ENCODE results near the gene CEL. TPM values are rescaled to one million over a fixed set of nuclear protein-coding genes. Genes with fewer than 3 reads are reported as not detected.
A peak's percentile ranks its signal among the peaks of the same experiment; 100 is the strongest.

CEL gene
- total RNA-seq, 1 experiment from 2014 or later, result 1.0 TPM

DNA sequence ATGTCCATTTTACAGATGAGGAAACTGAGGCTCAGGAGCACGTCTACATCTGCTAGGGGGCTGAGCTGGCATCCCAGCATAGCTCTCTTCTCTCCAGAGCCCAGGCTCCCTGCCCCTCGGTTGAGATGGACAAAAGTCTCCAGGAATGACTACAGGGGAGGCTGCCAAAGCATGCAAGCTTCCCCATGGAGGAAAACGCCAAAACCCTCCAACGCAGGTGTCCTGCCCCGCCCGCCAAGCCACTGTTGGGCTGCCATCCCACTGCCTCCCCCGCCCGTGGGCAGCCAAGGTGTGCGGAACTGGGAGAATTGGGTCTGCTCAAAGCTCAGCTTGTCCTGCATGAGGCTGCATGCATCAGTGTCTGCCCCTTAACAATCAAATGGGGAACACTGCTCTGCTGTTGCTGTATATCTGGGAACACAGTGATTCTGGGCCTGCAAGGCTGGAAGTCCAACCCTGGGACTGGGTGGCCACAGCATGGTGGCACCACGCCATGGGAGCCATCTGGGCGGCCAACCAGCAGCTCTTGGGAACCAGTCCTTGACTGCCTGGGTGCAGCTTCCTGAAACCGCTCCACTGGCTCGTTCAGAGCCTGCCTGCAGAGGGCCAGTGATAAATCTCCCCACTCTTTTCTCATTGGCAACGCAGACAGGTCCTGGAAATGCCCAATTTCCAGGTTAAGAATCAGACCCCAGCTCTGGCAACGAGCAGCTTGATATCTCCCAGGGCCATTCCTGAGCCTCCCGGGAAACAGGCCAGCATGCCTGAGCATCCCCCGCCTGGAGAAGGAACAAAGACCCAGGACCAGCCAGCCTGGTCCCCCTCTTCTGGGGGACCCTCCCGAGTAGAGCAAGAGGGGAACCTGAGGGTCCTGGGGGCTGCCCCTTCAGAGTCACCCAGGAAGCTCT lies 55.7 kb downstream of the CEL start:
- peak; percentile 66 for DNase-seq (ENCODE audit: low spot score)

- DNase-seq (ENCODE audit: low spot score), result no peak
These were observed 56.4 kb downstream of the CEL start for GRCh38 chr9:133118179-133118520.

GRCh38 chr9:133118568-133118967 lies 56.8 kb downstream of the CEL start:
- DNase-seq (ENCODE audit: low spot score), result no peak

GRCh38 chr9:133119103-133119845 lies 57.5 kb downstream of the CEL start:
- no peak for DNase-seq (ENCODE audit: low spot score)

- no peak for DNase-seq (ENCODE audit: low spot score)
These were observed 58.2 kb downstream of the CEL start for GRCh38 chr9:133119846-133120500.

- DNase-seq (ENCODE audit: low spot score), result no peak
These were observed 58.9 kb downstream of the CEL start for GRCh38 chr9:133120501-133121197.

Other genes with a start within 250 kb of the CEL start
- gene AK8, start 183.7 kb upstream of the CEL start, total RNA-seq (2014; rRNA removed; shearing (Covaris generic)), result 0.43 and 0.90 TPM in 2 replicates
- 5.1 and 9.6 TPM in 2 replicates for gene SPACA9, start 183.1 kb upstream of the CEL start, total RNA-seq (2014; rRNA removed; shearing (Covaris generic))
- 25.3 and 28.2 TPM in 2 replicates for gene TSC1, start 117.4 kb upstream of the CEL start, total RNA-seq (2014; rRNA removed; shearing (Covaris generic))
- 0.19 and 0.47 TPM in 2 replicates for gene GFI1B, start 83.3 kb upstream of the CEL start, total RNA-seq (2014; rRNA removed; shearing (Covaris generic))
- gene GTF3C5, start 31.0 kb upstream of the CEL start, total RNA-seq (2014; rRNA removed; shearing (Covaris generic)), result 98.4 and 98.6 TPM in 2 replicates
- 26.2 and 38.2 TPM in 2 replicates for gene RALGDS, start 59.3 kb downstream of the CEL start, total RNA-seq (2014; rRNA removed; shearing (Covaris generic))
- gene GBGT1, start 101.9 kb downstream of the CEL start, total RNA-seq (2014; rRNA removed; shearing (Covaris generic)), result 0.96 and 3.1 TPM in 2 replicates
- not detected in 2 replicates for gene OBP2B, start 147.3 kb downstream of the CEL start, total RNA-seq (2014; rRNA removed; shearing (Covaris generic))
- not detected in 2 replicates for gene ABO, start 213.2 kb downstream of the CEL start, total RNA-seq (2014; rRNA removed; shearing (Covaris generic))

Data from A172 (cell line).